Astrocyte (in vitro differentiated cells and primary cell): ENCODE results near the gene CHCHD3. TPM values are rescaled to one million over a fixed set of nuclear protein-coding genes. Genes with fewer than 3 reads are reported as not detected.

Experiments used
- DNase-seq: peaks from one replicate; pipeline ENCODE4 v3.0.0-alpha.2; 2010; ENCODE audit warnings: low read depth
- FAIRE-seq: peaks from 2 replicates; lab custom pipeline; 2011; peaks lifted over from hg19 to GRCh38; lab: Jason Lieb, UNC
- H2AFZ ChIP-seq: 2 replicates; pipeline ENCODE4 v1.6.0; 2012; ENCODE audit warnings: low read depth, low read length, inconsistent platforms
- H3K27ac ChIP-seq: 2 replicates; pipeline ENCODE4 v1.5.1; 2011; ENCODE audit warnings: low read depth, low read length, inconsistent platforms
- H3K27me3 ChIP-seq: 2 replicates; pipeline ENCODE4 v1.6.0; 2011; ENCODE audit warnings: low read length, inconsistent platforms; ENCODE audit not compliant: insufficient read depth
- H3K36me3 ChIP-seq: 2 replicates; pipeline ENCODE4 v1.5.1; 2011; ENCODE audit warnings: low read length, inconsistent platforms; ENCODE audit not compliant: insufficient read depth
- H3K4me1 ChIP-seq: 2 replicates; pipeline ENCODE4 v1.5.1; 2011; ENCODE audit warnings: low read length, inconsistent platforms; ENCODE audit not compliant: insufficient read depth
- H3K4me2 ChIP-seq: 2 replicates; pipeline ENCODE4 v1.6.0; 2012; ENCODE audit warnings: low read length, inconsistent platforms
- H3K4me3 ChIP-seq: 2 replicates; pipeline ENCODE4 v1.5.1; 2011; ENCODE audit warnings: low read depth, mild to moderate bottlenecking, low read length, inconsistent platforms; ENCODE audit not compliant: insufficient read depth
- H3K79me2 ChIP-seq: 2 replicates; pipeline ENCODE4 v1.6.0; 2012; ENCODE audit warnings: mild to moderate bottlenecking, low read length, inconsistent platforms; ENCODE audit not compliant: insufficient read depth
- H3K9ac ChIP-seq: 2 replicates; pipeline ENCODE4 v1.6.0; 2012; ENCODE audit warnings: mild to moderate bottlenecking, low read length, inconsistent platforms
- H3K9me3 ChIP-seq: 2 replicates; pipeline ENCODE4 v1.5.1; 2012; ENCODE audit warnings: low read depth, mild to moderate bottlenecking, low read length, inconsistent platforms; ENCODE audit not compliant: insufficient read depth
- H4K20me1 ChIP-seq: 2 replicates; pipeline ENCODE4 v1.6.0; 2012; ENCODE audit warnings: low read length, inconsistent platforms; ENCODE audit not compliant: insufficient read depth
- H3K27ac Mint-ChIP-seq: one replicate; pipeline ENCODE4 v1.8.0; 2021; ENCODE audit warnings: mild to moderate bottlenecking, mixed read lengths; ENCODE audit not compliant: unreplicated experiment
- H3K27me3 Mint-ChIP-seq: one replicate; pipeline ENCODE4 v1.8.0; 2021; ENCODE audit warnings: low read depth, mixed read lengths; ENCODE audit not compliant: unreplicated experiment
- H3K36me3 Mint-ChIP-seq: one replicate; pipeline ENCODE4 v1.8.0; 2021; ENCODE audit warnings: low read depth, mixed read lengths; ENCODE audit not compliant: unreplicated experiment
- H3K4me1 Mint-ChIP-seq: one replicate; pipeline ENCODE4 v1.8.0; 2021; ENCODE audit warnings: low read depth, mixed read lengths; ENCODE audit not compliant: unreplicated experiment
- H3K4me3 Mint-ChIP-seq: one replicate; pipeline ENCODE4 v1.8.0; 2021; ENCODE audit warnings: mild to moderate bottlenecking, moderate library complexity, mixed read lengths; ENCODE audit not compliant: unreplicated experiment
- H3K9me3 Mint-ChIP-seq: one replicate; pipeline ENCODE4 v1.8.0; 2021; ENCODE audit warnings: mild to moderate bottlenecking, mixed read lengths; ENCODE audit not compliant: unreplicated experiment
- CTCF ChIP-seq: IDR thresholded peaks from 2 replicates; pipeline ENCODE4 v1.5.1; 2011; ENCODE audit warnings: low read depth, mild to moderate bottlenecking, inconsistent platforms, low read length, moderate library complexity; ENCODE audit not compliant: insufficient read depth
- EZH2 ChIP-seq: IDR thresholded peaks from 2 replicates; pipeline ENCODE4 v1.6.1; 2012; ENCODE audit warnings: mild to moderate bottlenecking, low read length, inconsistent platforms; ENCODE audit not compliant: insufficient read depth
- total RNA-seq: library from RNA; stranded (reverse); gene quantifications from 2 replicates; pipeline ENCODE4 v1.2.1, GENCODE V29; 2021

CHCHD3 gene
- total RNA-seq, 1 donor from 2014 or later: 63.1 TPM

- TF ChIP-seq CTCF (no peak), EZH2 (no peak)
- H4K20me1 ChIP-seq: no peaks in the 10 kb centered on the region
- H3K4me1 Mint-ChIP-seq: no peaks in the 10 kb centered on the region
- no peaks in the 10 kb centered on the region for H3K36me3 ChIP-seq
- H3K4me1 ChIP-seq: no peaks in the 10 kb centered on the region
- H3K79me2 ChIP-seq: no peaks in the 10 kb centered on the region
- H3K36me3 Mint-ChIP-seq: peaks cover 29% of the 10 kb centered on the region
- no peak overlapping the region for H3K27ac ChIP-seq
- H3K9ac ChIP-seq: no peak overlapping the region
- H2AFZ ChIP-seq: no peak overlapping the region
- H3K27me3 Mint-ChIP-seq: no peaks in the 10 kb centered on the region
- H3K4me2 ChIP-seq: no peak overlapping the region
- H3K27me3 ChIP-seq: no peaks in the 10 kb centered on the region
- peaks cover 4% of the 10 kb centered on the region for H3K9me3 Mint-ChIP-seq
- no peak overlapping the region for H3K4me3 Mint-ChIP-seq
- no peaks in the 10 kb centered on the region for H3K9me3 ChIP-seq
- DNase-seq: no peak
- no peak overlapping the region for H3K27ac Mint-ChIP-seq
- H3K4me3 ChIP-seq: no peak overlapping the region
- no peak for FAIRE-seq
Observed at GRCh38 chr7:132790104-132790503, 291.8 kb downstream of the CHCHD3 start.

GRCh38 chr7:132789281-132789680 is 292.6 kb downstream of the CHCHD3 start:
- peaks cover 4% of the 10 kb centered on the region for H3K9me3 Mint-ChIP-seq
- H3K4me3 Mint-ChIP-seq: no peak overlapping the region

More at GRCh38 chr7:132789281-132789680, 292.6 kb downstream of the CHCHD3 start:
- TF ChIP-seq CTCF (no peak), EZH2 (no peak)
- Histone ChIP-seq H3K36me3 (no peaks in the 10 kb centered on the region), H3K79me2 (no peaks in the 10 kb centered on the region), H3K9ac (no peak overlapping the region), H3K4me2 (no peak overlapping the region), H3K4me3 (no peak overlapping the region), H2AFZ (no peak overlapping the region), H3K27me3 (no peaks in the 10 kb centered on the region), H3K27ac (no peak overlapping the region), H3K9me3 (no peaks in the 10 kb centered on the region), H3K4me1 (no peaks in the 10 kb centered on the region), H4K20me1 (no peaks in the 10 kb centered on the region)
- DNase-seq (no peak), FAIRE-seq (no peak)
- Mint-ChIP-seq H3K27me3 (no peaks in the 10 kb centered on the region), H3K36me3 (peaks cover 32% of the 10 kb centered on the region), H3K27ac (no peak overlapping the region), H3K4me1 (peaks cover 4% of the 10 kb centered on the region)
